NCI-H526 treated with DMSO at 0.1 percent for 48 hours (cell line): Measurements from ENCODE around the gene DAB2IP.

ENCODE experiments used
- DNase-seq: peaks from one replicate; lab custom pipeline; 2025; lab: John Stamatoyannopoulos, UW

Gene DAB2IP

GRCh38 chr9:121663591-121663990 is 12.2 kb downstream of the DAB2IP start:
- no peak for DNase-seq

DNA sequence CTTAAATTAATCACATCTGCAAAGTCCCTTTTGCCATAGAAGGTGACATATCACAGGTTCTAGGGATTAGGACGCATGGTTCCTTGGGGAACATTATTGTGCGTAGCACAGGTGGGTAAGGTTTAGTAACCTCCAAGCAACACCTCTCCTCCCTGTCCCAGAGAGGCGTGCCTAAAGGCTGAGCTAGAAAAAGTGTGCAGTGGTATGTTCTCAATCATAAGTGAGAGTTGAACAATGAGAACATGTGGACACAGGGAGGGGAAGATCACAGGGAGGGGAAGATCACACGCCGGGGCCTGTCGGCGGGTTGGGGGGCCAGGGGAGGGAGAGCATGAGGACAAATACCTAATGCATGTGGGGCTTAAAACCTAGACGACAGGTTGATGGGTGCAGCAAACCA is 14.9 kb downstream of the DAB2IP start:
- no peak for DNase-seq

DNA sequence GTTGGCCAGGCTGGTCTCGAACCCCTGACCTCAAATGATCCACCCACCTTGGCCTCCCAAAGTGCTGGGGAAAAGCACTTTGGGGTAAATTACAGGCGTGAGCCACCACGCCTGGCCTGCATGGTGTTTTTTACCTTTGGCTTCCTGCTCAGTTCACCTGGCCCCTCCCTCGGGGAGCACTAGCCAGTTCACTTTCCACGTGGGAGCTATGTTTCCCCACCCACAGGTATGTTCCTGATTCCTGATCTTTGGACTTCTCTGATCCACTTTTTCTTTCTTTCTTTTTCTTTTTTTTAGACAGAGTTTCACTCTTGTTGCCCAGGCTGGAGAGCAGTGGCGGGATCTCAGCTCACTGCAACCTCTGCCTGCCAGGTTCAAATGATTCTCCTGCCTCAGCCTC is 15.8 kb downstream of the DAB2IP start:
- no peak for DNase-seq

DNA sequence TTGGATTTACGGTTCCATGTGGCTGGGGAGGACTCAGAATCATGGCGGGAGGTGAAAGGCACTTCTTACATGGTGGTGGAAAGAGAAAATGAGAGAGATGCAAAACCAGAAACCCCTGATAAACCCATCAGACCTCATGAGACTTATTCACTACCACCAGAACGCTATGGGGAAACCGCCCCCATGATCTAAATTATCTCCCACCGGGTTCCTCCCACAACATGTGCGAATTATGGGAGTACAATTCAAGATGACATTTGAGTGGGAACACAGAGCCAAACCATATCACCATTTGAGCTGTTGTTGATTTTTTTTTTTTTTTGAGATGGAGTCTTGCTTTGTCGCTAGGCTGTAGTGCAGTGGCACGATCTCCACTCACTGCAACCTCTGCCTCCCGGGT is 16.5 kb downstream of the DAB2IP start:
- no peak for DNase-seq

GRCh38 chr9:121670431-121670830 is 19.0 kb downstream of the DAB2IP start:
- DNase-seq: no peak

DNA sequence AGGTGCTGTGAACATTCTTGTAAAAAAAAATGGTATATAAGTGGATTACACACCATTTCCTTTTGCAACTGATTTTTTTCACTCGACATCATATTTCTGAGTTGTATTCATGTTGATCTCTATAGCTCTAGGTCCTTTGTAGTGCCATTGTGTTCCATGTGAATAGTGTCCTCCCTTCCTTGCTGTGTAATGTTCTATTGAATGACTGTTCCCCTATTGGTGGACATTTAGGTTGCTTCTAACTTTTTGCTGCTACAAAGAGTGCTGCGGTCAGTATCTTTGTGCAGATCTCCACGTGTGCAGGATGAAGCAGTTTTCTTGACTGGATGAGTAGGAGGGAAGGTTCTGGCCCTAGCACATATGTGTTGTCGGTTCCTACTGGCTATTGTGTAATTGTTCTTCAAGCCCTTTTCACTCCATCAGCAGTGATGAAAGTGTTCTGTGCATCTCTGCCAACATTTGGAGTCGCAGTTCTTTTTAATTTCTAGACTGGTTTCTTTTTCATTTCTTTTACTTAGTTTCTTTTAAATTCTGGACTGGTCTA is 20.2 kb downstream of the DAB2IP start:
- DNase-seq: no peak

DNA sequence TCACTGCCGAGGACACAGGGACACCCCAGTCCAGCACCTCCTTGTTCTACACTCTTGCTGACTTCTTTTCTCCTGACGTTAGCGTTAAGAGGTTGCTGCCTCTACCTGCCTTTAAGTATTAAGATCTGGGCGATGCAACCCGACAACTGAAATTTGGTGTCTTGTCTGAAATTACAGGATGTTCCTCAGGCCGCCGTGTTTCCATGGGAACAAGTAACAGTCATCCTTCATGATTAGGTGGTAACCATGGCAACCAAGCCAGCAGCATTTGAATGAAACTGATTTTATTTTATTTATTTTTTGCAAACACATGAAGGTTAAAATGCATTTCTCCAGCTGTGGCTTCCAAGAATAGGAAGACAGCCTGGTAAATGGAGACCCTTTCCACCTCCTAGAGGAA is 20.8 kb downstream of the DAB2IP start:
- DNase-seq: no peak

DNA sequence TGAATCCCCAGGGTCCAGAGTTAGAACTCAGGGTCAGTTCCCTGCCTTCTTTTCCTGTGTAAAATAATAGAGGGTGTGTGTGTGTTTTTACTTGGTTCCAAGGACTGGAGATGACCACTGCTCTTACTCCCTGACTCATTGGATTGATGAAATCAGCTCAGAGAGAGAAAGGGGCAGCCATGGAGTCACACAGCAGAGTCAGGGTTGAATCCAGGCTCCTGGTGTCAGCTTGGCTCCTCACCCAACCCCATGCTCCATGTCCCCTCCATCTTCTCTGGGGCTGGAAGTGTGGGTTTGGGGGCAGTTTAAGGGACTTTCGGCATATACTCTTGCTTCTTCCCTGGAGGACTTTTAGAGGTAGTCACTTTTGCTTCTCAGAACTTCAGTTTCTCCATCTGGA is 21.6 kb downstream of the DAB2IP start:
- DNase-seq: no peak

GRCh38 chr9:121673576-121673975 is 22.1 kb downstream of the DAB2IP start:
- no peak for DNase-seq

- no peak for DNase-seq
These were observed 22.6 kb downstream of the DAB2IP start for GRCh38 chr9:121674017-121674416.

GRCh38 chr9:121674952-121675351 is 23.5 kb downstream of the DAB2IP start:
- DNase-seq: no peak

DNA sequence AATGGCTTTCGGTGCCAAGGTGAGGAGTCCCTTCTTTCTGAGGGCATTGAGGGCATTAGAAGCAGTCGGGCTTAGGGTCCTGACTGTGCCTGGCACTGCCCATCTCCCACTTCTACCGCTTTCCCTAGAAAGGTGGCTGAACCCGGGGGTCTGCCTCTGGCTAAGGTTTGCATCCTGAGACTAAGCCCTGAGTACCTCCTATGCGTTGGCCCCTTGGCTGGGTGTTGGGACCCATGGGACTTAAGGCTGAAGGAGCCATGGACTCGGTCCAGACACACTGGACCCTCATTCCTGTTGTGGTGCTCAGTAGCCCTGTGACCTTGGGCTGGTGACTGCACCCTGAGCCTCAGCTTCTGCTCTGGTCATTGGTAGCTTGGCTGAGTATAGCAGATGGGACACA is 23.9 kb downstream of the DAB2IP start:
- DNase-seq: no peak

DNA sequence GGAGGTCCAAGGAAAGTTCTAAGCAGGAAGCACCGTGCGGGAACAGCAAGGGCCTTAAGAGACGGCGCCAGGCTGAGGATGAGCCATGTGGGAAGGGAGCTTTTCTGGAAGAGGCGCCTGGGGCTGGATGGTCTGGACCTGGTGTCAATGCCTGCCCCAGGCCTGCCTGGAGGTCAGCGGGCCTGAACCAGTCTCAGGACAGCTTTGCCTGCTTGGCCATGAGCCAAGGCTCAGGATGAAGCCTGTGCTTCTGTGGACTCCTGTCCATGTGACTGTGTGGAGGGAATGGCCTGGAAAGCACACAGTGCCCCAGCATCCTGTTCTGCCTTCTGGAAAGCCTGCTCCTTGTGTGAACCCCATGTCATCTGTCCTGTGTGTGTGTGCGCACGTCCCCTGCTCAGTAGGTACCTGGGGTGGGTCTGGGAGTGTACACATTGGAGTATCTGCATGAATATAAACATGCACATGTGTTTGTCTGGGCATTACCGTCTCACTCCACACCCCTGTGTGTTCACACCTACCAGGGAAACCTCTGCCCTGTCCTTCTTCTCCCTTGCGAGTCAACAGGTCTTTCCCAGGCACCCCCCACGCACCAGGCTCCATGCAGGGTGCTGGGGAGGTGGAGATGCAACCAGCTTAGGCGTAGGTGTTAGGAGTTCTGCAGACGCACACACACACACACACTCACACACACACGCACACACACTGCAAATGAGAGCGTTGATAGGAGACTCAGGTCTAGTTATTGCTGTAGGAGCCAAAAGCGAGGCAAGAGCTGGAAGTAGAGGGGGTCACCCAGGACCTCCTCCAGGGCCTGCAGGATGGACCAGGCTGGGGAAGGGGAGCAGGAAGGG is 24.8 kb downstream of the DAB2IP start:
- DNase-seq: no peak

GRCh38 chr9:121676926-121677325 is 25.5 kb downstream of the DAB2IP start:
- DNase-seq: no peak

DNA sequence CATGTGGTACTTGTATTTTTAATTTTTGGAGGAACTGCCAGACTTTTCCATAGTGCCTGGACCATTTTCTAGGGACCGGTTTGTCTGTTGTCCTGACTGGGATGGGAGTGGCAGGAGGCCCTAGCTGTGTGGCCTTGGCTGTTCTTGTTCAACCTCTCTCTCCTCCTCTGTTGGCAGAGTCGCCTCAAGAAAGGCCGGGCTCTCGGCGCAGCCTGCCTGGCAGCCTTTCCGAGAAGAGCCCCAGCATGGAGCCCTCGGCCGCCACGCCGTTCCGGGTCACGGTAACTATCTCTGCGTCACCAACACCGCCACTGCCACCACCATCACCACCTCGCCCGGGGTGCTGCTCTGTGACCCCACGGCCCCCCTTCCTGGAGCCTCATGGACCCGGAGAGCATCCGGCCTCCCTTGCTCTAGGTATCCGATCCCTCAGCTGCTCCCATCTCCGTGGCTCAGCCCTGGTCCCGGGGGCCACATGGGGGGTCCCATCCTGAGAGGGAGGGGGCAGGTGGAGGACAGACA is 27.1 kb downstream of the DAB2IP start:
- no peak for DNase-seq

DNA sequence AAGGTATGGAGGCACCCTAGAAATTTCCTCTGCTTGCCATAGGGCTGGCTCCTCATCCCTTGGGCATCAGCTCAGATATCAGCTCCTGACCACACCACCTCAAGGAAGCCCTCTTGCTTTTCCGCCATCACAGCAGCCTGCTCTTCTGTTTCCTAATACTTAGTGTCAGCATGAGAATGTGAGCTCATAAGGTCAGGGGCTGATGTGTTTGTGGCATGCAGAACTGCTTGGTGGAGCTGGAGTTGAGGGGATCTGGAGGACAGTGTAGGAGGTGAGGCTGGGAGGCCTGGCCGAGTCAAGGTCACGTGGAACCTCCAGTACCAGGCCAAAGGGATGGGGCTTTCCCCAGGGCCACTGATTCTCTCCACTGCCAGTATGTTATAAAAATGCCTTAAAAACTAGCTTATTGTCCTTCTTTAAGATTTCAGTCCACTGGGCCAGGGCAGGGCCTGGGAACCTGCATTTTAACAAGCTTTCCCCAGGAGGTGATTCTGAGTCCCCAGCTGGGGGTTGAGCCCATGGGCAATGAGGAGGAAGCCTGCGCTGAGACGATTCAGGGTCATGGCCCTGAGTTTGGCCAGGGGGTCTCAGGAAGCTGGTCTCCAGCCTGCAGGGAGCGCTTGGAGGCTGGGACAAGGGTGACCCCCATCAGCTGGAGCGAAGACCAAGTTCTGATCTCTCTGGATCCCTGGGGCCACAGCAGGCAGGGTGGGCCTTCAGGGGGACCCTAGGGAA is 28.6 kb downstream of the DAB2IP start:
- no peak for DNase-seq

DNA sequence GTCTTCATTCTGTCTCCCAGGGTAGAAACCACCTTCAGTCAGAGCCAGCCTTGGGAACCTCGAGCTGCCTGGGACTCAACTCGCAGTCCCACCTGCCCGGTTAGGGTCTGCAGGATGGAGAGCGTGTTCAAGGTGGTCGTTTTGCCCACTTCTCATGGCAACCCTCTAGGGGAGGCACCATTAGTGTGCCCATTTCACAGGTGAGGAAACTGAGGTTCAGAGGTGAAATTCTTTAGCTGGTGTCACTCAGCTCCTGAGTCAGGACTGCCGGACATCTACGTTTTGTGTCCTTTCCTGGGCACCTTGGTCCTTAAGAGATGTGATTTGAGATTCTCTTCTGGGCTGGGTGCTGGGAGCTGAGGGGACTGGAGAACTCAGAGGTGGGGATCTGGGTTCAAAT is 30.0 kb downstream of the DAB2IP start:
- DNase-seq: no peak

DNA sequence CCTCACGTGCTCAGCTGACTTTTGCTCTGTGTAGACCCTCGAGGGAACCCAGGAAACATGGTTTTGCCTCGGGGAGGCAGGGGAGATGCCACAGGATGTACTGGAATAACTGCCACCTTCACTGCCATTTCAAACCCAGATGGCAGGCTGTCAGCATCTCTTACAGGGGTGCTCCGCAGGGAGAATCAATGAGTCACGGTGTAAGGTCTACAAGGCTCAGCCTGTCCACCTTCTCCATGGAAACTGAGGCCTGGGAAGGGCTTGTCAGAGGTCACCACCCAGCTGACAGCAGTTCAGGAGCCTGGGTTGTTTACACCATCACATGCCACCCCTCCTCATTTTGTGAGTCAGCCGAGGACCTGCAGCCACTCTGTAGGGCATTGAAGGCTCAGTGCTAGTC is 30.8 kb downstream of the DAB2IP start:
- DNase-seq: no peak

- DNase-seq: no peak
These were observed 31.6 kb downstream of the DAB2IP start for GRCh38 chr9:121682926-121683515.

GRCh38 chr9:121683652-121684051 is 32.2 kb downstream of the DAB2IP start:
- no peak for DNase-seq

- no peak for DNase-seq
These were observed 33.1 kb downstream of the DAB2IP start for GRCh38 chr9:121684381-121685145.
